SK-N-SH treated with all-trans-retinoic acid at 6 μM for 48 hours (cell line): ENCODE data around the gene TGFB2.

ENCODE experiments used
- ATAC-seq: fragments of 200-7000 bp; cut with Tn5 transposase; 3 replicates; pipeline ENCODE4 v1.9.1; 2020; ENCODE audit warnings: mild to moderate bottlenecking, moderate library complexity
- ARNTL ChIP-seq: fragments of 450-650 bp; formaldehyde crosslinking; IDR thresholded peaks from 2 replicates; pipeline ENCODE4 v1.5.0; 2020; ENCODE audit warnings: low read depth, mild to moderate bottlenecking, moderate library complexity, borderline replicate concordance
- BACH2 ChIP-seq: fragments of 250-450 bp; sonication (Bioruptor Pico); IDR thresholded peaks from 2 replicates; pipeline ENCODE4 v1.9.0; 2021; ENCODE audit warnings: mild to moderate bottlenecking, borderline replicate concordance
- CSDC2 ChIP-seq: fragments of 250-450 bp; sonication (Bioruptor Pico); IDR thresholded peaks from 2 replicates; pipeline ENCODE4 v1.5.0; 2020; ENCODE audit warnings: mild to moderate bottlenecking, moderate library complexity
- ESRRG ChIP-seq: fragments of 250-450 bp; sonication (Bioruptor Pico); IDR thresholded peaks from 2 replicates; pipeline ENCODE4 v1.6.1; 2021; ENCODE audit warnings: mild to moderate bottlenecking
- GLIS3 ChIP-seq: fragments of 250-450 bp; sonication (Bioruptor Pico); IDR thresholded peaks from 2 replicates; pipeline ENCODE4 v1.5.0; 2020; ENCODE audit warnings: mild to moderate bottlenecking, moderate library complexity
- ISL1 ChIP-seq: fragments of 250-450 bp; sonication (Bioruptor Pico); IDR thresholded peaks from 2 replicates; pipeline ENCODE4 v2.1.2; 2022; ENCODE audit warnings: mild to moderate bottlenecking, moderate library complexity
- OSR1 ChIP-seq: fragments of 250-450 bp; sonication (Bioruptor Pico); IDR thresholded peaks from 2 replicates; pipeline ENCODE4 v1.8.0; 2022; ENCODE audit warnings: moderate library complexity, mild to moderate bottlenecking, inconsistent platforms
- PATZ1 ChIP-seq: fragments of 250-450 bp; sonication (Bioruptor Pico); IDR thresholded peaks from 2 replicates; pipeline ENCODE4 v1.8.0; 2020; ENCODE audit warnings: mild to moderate bottlenecking, moderate library complexity, borderline replicate concordance
- POU6F1 ChIP-seq: fragments of 250-450 bp; sonication (Bioruptor Pico); IDR thresholded peaks from 2 replicates; pipeline ENCODE4 v1.8.0; 2021; ENCODE audit warnings: low read depth, mild to moderate bottlenecking, moderate library complexity, borderline replicate concordance
- PPARA ChIP-seq: fragments of 250-450 bp; sonication (Bioruptor Pico); IDR thresholded peaks from 2 replicates; pipeline ENCODE4 v1.5.0; 2020; ENCODE audit warnings: mild to moderate bottlenecking, borderline replicate concordance
- RARB ChIP-seq: fragments of 250-450 bp; sonication (Bioruptor Pico); IDR thresholded peaks from 2 replicates; pipeline ENCODE4 v1.8.0; 2021; ENCODE audit warnings: mild to moderate bottlenecking, moderate library complexity
- TCF4 ChIP-seq: fragments of 250-450 bp; sonication (Bioruptor Pico); IDR thresholded peaks from 2 replicates; pipeline ENCODE4 v1.8.0; 2021; ENCODE audit warnings: mild to moderate bottlenecking, moderate library complexity, borderline replicate concordance
- TSHZ2 ChIP-seq: fragments of 250-450 bp; sonication (Bioruptor Pico); IDR thresholded peaks from 2 replicates; pipeline ENCODE4 v1.5.0; 2020; ENCODE audit warnings: mild to moderate bottlenecking, moderate library complexity
- ZC3H10 ChIP-seq: fragments of 250-450 bp; sonication (Bioruptor Pico); IDR thresholded peaks from 2 replicates; pipeline ENCODE4 v1.5.1; 2021; ENCODE audit warnings: mild to moderate bottlenecking, moderate library complexity
- ZFP3 ChIP-seq: fragments of 250-450 bp; sonication (Bioruptor Pico); IDR thresholded peaks from 2 replicates; pipeline ENCODE4 v1.5.0; 2020; ENCODE audit warnings: mild to moderate bottlenecking, moderate library complexity
- ZFP30 ChIP-seq: fragments of 450-650 bp; formaldehyde crosslinking; IDR thresholded peaks from 2 replicates; pipeline ENCODE4 v1.5.0; 2022; ENCODE audit warnings: mild to moderate bottlenecking, moderate library complexity
- ZNF565 ChIP-seq: fragments of 450-650 bp; formaldehyde crosslinking; conservative IDR thresholded peaks from 2 replicates; pipeline ENCODE4 v1.5.0; 2020; ENCODE audit warnings: low read depth, mild to moderate bottlenecking, moderate library complexity
- ZNF70 ChIP-seq: fragments of 450-650 bp; formaldehyde crosslinking; IDR thresholded peaks from 2 replicates; pipeline ENCODE4 v1.5.0; 2020; ENCODE audit warnings: mild to moderate bottlenecking, moderate library complexity
- ZNF8 ChIP-seq: fragments of 450-650 bp; formaldehyde crosslinking; IDR thresholded peaks from 2 replicates; pipeline ENCODE4 v1.5.0; 2020; ENCODE audit warnings: mild to moderate bottlenecking, moderate library complexity
- TF ChIP-seq, protein P1 (sequence below): fragments of 250-450 bp; sonication (Bioruptor Pico); IDR thresholded peaks from 2 replicates; pipeline ENCODE4 v1.5.1; 2021; ENCODE audit warnings: mild to moderate bottlenecking, moderate library complexity
- TF ChIP-seq, protein P2 (sequence below): fragments of 250-450 bp; sonication (Bioruptor Pico); IDR thresholded peaks from 2 replicates; pipeline ENCODE4 v1.5.1; 2020; ENCODE audit warnings: low read depth, mild to moderate bottlenecking, moderate library complexity

Gene TGFB2

GRCh38 chr1:218490406-218490922 lies 145.3 kb downstream of the TGFB2 start:
- ATAC-seq = no peak
- TF ChIP-seq ISL1 (CRISPR knock-in tag) (no peak), GLIS3 (no peak), ZNF70 (CRISPR knock-in tag) (no peak), ESRRG (CRISPR knock-in tag) (no peak), ZNF565 (CRISPR knock-in tag) (no peak), TCF4 (no peak), TSHZ2 (CRISPR knock-in tag) (no peak), PPARA (CRISPR knock-in tag) (no peak), ZFP30 (CRISPR knock-in tag) (no peak), ARNTL (CRISPR knock-in tag) (no peak), POU6F1 (CRISPR knock-in tag) (no peak), PATZ1 (no peak), BACH2 (CRISPR knock-in tag) (no peak), CSDC2 (CRISPR knock-in tag) (no peak), ZNF8 (CRISPR knock-in tag) (no peak)
- TF ChIP-seq, protein P1, sequence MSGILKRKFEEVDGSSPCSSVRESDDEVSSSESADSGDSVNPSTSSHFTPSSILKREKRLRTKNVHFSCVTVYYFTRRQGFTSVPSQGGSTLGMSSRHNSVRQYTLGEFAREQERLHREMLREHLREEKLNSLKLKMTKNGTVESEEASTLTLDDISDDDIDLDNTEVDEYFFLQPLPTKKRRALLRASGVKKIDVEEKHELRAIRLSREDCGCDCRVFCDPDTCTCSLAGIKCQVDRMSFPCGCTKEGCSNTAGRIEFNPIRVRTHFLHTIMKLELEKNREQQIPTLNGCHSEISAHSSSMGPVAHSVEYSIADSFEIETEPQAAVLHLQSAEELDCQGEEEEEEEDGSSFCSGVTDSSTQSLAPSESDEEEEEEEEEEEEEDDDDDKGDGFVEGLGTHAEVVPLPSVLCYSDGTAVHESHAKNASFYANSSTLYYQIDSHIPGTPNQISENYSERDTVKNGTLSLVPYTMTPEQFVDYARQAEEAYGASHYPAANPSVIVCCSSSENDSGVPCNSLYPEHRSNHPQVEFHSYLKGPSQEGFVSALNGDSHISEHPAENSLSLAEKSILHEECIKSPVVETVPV (CRISPR knock-in tag) = no peak
- TF ChIP-seq, all 23 proteins: peak for 0

GRCh38 chr1:218492874-218493273 lies 147.7 kb downstream of the TGFB2 start:
- no peak for ATAC-seq
- no peak for TF ChIP-seq ZNF8 (CRISPR knock-in tag)
- TF ChIP-seq PPARA (CRISPR knock-in tag) = no peak
- TF ChIP-seq ZC3H10 (CRISPR knock-in tag) = no peak
- TF ChIP-seq TCF4 = no peak
- no peak for TF ChIP-seq BACH2 (CRISPR knock-in tag)
- no peak for TF ChIP-seq ZFP3 (CRISPR knock-in tag)
- no peak for TF ChIP-seq TSHZ2 (CRISPR knock-in tag)
- TF ChIP-seq CSDC2 (CRISPR knock-in tag) = no peak
- TF ChIP-seq, protein P2, sequence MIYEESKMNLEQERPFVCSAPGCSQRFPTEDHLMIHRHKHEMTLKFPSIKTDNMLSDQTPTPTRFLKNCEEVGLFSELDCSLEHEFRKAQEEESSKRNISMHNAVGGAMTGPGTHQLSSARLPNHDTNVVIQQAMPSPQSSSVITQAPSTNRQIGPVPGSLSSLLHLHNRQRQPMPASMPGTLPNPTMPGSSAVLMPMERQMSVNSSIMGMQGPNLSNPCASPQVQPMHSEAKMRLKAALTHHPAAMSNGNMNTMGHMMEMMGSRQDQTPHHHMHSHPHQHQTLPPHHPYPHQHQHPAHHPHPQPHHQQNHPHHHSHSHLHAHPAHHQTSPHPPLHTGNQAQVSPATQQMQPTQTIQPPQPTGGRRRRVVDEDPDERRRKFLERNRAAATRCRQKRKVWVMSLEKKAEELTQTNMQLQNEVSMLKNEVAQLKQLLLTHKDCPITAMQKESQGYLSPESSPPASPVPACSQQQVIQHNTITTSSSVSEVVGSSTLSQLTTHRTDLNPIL (CRISPR knock-in tag) = no peak
- TF ChIP-seq, protein P1 (CRISPR knock-in tag) = no peak
- no peak for TF ChIP-seq OSR1
- no peak for TF ChIP-seq POU6F1 (CRISPR knock-in tag)
- TF ChIP-seq ESRRG (CRISPR knock-in tag) = no peak
- no peak for TF ChIP-seq PATZ1
- no peak for TF ChIP-seq RARB (CRISPR knock-in tag)
